ENCODE measurements around the gene RAB11FIP2.
A peak's percentile ranks its signal among the peaks of the same experiment; 100 is the strongest.
"Not testable (repeated sequence)": the region's sequence is repeated elsewhere in the genome, so short reads cannot be mapped to it uniquely, and the experiment has no call there.

RAB11FIP2 gene

GRCh38 chr10:118046395-118047156, at the start of gene RAB11FIP2:
RAB11FIP2 (minus strand) TSS chr10:118046941; CDS start chr10:118046163, 778 bp downstream.
- peak; percentile 88 for DNase-seq (ENCODE audit: low spot score)

GRCh38 chr10:118096022-118096421, 49.3 kb upstream of the RAB11FIP2 start:
- no peak for DNase-seq (ENCODE audit: low spot score)

GRCh38 chr10:118092209-118092608, 45.5 kb upstream of the RAB11FIP2 start:
- no peak for DNase-seq (ENCODE audit: low spot score)

GRCh38 chr10:118080817-118081216, 34.1 kb upstream of the RAB11FIP2 start:
- DNase-seq (ENCODE audit: low spot score) = no peak

- no peak for DNase-seq (ENCODE audit: low spot score)
Measured at GRCh38 chr10:118076705-118077104, 30.0 kb upstream of the RAB11FIP2 start.

- no peak for DNase-seq (ENCODE audit: low spot score)
Measured at GRCh38 chr10:118072840-118073239, 26.1 kb upstream of the RAB11FIP2 start.

- not testable (repeated sequence) for DNase-seq (ENCODE audit: low spot score)
Measured at GRCh38 chr10:118067389-118067788, 20.6 kb upstream of the RAB11FIP2 start.

GRCh38 chr10:118062798-118063238, 16.1 kb upstream of the RAB11FIP2 start:
- no peak for DNase-seq (ENCODE audit: low spot score)

- DNase-seq (ENCODE audit: low spot score) = no peak
Measured at GRCh38 chr10:118058371-118058770, 11.6 kb upstream of the RAB11FIP2 start.

GRCh38 chr10:118057361-118057760, 10.6 kb upstream of the RAB11FIP2 start:
- DNase-seq (ENCODE audit: low spot score) = no peak

- DNase-seq (ENCODE audit: low spot score) = no peak
Measured at GRCh38 chr10:118054383-118054782, 7.6 kb upstream of the RAB11FIP2 start.

- no peak for DNase-seq (ENCODE audit: low spot score)
Measured at GRCh38 chr10:118052816-118053215, 6.1 kb upstream of the RAB11FIP2 start.

- DNase-seq (ENCODE audit: low spot score) = no peak
Measured at GRCh38 chr10:118047880-118048279, 1.1 kb upstream of the RAB11FIP2 start.

GRCh38 chr10:118047157-118047719, 497 bp upstream of the RAB11FIP2 start:
- peak; percentile 42 for DNase-seq (ENCODE audit: low spot score)

GRCh38 chr10:118045837-118046394, 825 bp downstream of the RAB11FIP2 start:
- DNase-seq (ENCODE audit: low spot score) = peak; percentile 86

GRCh38 chr10:118045158-118045836, 1.4 kb downstream of the RAB11FIP2 start:
- DNase-seq (ENCODE audit: low spot score) = peak; percentile 14

- DNase-seq (ENCODE audit: low spot score) = no peak
Measured at GRCh38 chr10:118042827-118043242, 3.9 kb downstream of the RAB11FIP2 start.

- no peak for DNase-seq (ENCODE audit: low spot score)
Measured at GRCh38 chr10:118042336-118042735, 4.4 kb downstream of the RAB11FIP2 start.

- no peak for DNase-seq (ENCODE audit: low spot score)
Measured at GRCh38 chr10:118041316-118041715, 5.4 kb downstream of the RAB11FIP2 start.

GRCh38 chr10:118036281-118036875, 10.4 kb downstream of the RAB11FIP2 start:
- DNase-seq (ENCODE audit: low spot score) = no peak

- DNase-seq (ENCODE audit: low spot score) = no peak
Measured at GRCh38 chr10:118035354-118036005, 11.3 kb downstream of the RAB11FIP2 start.

GRCh38 chr10:118034791-118035261, 11.9 kb downstream of the RAB11FIP2 start:
- no peak for DNase-seq (ENCODE audit: low spot score)
